Adipocyte (in vitro differentiated cells): ENCODE data around the gene WNT16.
A peak's percentile ranks its signal among the peaks of the same experiment; 100 is the strongest.

Experiments used
- DNase-seq: peaks from one replicate; pipeline ENCODE4 v3.0.0-alpha.2; 2015; ENCODE audit warnings: low read depth
- H3K27me3 ChIP-seq: replicated peaks from 2 replicates; pipeline ENCODE4 v1.7.0; 2013; ENCODE audit warnings: mild to moderate bottlenecking, low read length, moderate library complexity; ENCODE audit not compliant: control insufficient read depth, insufficient read depth
- H3K36me3 ChIP-seq: 2 replicates; pipeline ENCODE4 v1.7.0; 2013; ENCODE audit warnings: low read length, mild to moderate bottlenecking, moderate library complexity; ENCODE audit not compliant: control insufficient read depth, insufficient read depth, severe bottlenecking
- H3K4me1 ChIP-seq: 2 replicates; pipeline ENCODE4 v1.7.0; 2013; ENCODE audit warnings: mild to moderate bottlenecking, low read length, moderate library complexity; ENCODE audit not compliant: control insufficient read depth, insufficient read depth
- H3K4me3 ChIP-seq: 2 replicates; pipeline ENCODE4 v1.7.0; 2013; ENCODE audit warnings: mild to moderate bottlenecking, low read length, moderate library complexity
- H3K9ac ChIP-seq: 2 replicates; pipeline ENCODE4 v1.7.0; 2013; ENCODE audit warnings: mild to moderate bottlenecking, low read length, moderate library complexity
- H3K9me3 ChIP-seq: 2 replicates; pipeline ENCODE4 v1.7.0; 2013; ENCODE audit warnings: mild to moderate bottlenecking, low read length, moderate library complexity; ENCODE audit not compliant: control insufficient read depth

WNT16 gene

DNA sequence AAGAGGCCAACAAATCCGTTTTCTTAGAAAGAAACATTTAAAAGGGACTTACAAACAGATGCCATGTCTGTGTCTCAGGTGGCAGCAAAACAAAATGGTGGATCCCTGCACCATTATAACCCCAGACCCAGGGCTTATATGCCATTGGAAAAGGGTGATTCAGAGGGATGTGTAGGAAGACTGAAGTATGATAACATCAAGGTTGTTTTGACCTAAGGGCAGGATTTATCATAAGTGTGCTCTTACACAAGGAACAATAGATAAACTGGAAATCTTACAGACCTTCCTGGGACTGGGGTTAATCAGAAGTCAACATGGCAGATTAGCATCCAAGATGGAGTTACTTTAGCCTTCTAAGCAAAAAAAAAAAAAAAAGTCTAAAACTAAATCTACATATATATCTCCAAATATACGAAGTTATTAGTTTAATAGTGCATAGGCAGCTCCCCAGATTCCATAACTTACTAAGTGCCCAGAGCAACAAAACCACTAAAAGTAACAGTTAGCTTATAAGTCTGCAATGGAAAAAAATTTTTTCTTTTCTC, 34.3 kb upstream of the WNT16 start:
- no peaks in the 10 kb centered on the region for H3K4me1 ChIP-seq
- H3K9ac ChIP-seq, result no peak overlapping the region
- peaks cover 13% of the 10 kb centered on the region for H3K36me3 ChIP-seq
- no peak for DNase-seq
- H3K4me3 ChIP-seq, result no peak overlapping the region
- no peaks in the 10 kb centered on the region for H3K9me3 ChIP-seq
- H3K27me3 ChIP-seq, result no peaks in the 10 kb centered on the region

DNA sequence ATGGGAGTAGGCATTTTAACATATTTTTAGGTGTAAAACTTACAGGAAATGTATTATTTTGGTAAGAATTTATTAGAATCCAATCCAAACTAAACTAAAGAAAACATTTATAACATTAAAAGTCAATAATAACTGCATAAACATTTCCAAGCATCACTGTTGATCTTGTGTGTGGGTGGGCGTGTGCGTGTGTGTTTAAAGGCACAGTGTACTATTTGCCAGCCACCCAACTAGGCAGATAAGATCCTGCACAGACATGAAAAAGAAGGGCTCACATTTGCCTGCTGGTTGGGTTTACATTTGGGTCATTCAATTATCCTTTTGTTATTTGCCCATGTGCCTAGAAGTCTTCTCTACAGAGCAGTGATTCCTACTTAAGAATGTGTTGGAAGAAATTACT, 31.0 kb upstream of the WNT16 start:
- Histone ChIP-seq H3K4me3 (no peak overlapping the region), H3K4me1 (no peaks in the 10 kb centered on the region), H3K36me3 (peaks cover 13% of the 10 kb centered on the region), H3K9ac (peak overlapping the region; percentile 24), H3K27me3 (no peaks in the 10 kb centered on the region), H3K9me3 (no peaks in the 10 kb centered on the region)
- no peak for DNase-seq

DNA sequence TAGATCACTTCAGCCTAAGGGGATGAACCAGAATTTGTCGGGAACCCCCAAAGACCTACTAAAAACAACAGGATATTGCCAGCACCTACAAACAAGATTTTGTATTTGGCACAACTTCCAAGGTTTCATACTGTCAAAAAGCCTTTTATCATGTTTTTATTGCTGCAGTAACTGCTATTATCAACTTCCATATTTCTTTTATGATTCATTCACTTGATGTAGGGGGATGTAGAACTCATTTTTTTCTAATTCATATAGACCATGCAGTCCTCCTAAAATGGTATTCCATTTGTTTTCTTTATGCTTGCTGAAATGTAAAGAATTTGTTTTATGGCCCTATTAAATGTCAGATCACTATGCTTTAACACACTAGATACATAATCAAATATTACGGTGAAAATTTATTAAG, 30.0 kb upstream of the WNT16 start:
- H3K9me3 ChIP-seq, result no peaks in the 10 kb centered on the region
- H3K27me3 ChIP-seq, result no peaks in the 10 kb centered on the region
- peaks cover 13% of the 10 kb centered on the region for H3K36me3 ChIP-seq
- no peak for DNase-seq
- no peak overlapping the region for H3K9ac ChIP-seq
- no peaks in the 10 kb centered on the region for H3K4me1 ChIP-seq
- no peak overlapping the region for H3K4me3 ChIP-seq

DNA sequence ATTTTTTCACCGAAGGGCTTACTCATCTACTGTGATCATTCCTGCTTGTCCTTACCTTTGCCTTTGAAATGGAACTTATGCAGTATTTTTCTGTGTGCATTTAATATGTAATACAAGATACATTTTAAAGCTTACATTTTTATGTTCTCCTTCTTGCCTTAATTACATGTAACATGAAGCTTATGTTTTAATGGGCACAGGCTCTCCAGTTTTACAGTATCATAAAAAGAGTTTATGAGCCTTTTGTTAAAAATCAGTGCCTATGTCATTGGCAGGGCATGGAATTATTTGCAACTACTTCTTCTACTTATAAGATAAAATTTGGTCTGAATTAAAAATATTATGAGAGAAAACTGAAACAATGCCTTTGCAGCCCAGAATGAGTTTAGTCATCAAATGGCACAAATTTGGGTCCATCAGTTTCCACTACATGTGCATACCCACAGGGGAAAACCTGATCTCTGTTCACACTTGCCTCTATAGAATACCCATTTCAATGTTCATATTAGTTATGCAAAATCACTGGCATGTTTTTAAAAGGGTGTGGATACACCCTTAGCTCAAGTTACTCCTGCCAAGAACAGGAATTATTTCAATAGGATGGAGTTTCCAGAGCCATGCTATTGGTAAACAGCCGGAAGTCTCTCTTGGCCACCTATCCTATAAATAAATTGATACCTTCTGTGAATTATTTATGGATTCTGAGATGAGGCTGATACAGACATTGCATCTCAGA, 27.9 kb upstream of the WNT16 start:
- Histone ChIP-seq H3K4me1 (peaks cover 15% of the 10 kb centered on the region), H3K27me3 (no peaks in the 10 kb centered on the region), H3K9me3 (no peaks in the 10 kb centered on the region), H3K36me3 (peaks cover 7% of the 10 kb centered on the region), H3K4me3 (no peak overlapping the region), H3K9ac (no peak overlapping the region)
- DNase-seq, result peak; percentile 27

DNA sequence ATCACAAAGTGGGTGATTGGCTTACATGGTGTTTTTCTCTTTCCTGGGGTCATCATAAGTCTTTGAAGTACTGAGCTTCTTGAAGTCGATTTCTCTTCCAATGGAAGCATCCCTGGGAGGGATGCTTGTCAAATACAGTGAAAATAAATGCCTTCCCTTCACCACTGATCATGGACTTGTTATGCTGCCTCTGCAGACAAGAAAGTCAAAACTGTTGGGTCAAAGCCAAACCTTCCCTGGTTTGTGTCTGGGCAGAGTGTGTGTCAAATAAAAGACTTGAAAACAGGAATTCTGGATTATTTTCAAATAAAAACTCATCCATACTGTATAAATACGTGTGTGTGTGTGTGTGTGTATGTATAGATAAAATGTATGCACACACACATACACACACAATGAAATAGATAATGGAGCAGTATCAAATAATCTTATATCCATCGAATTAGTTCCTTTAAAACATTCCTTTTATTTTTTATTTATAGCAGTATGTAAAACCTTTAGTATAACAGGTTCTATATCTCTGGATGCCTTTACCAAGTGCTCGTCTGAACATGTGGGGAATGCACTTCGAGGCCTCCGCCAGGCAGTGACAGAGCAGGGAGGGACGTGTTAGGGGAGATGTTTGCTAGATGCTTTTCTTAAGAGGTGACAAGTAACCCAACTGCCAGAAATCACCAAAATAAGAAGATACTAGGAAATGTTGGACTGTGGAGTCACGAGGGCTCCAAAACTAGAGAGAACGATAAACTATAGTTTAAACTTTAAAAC, 27.2 kb upstream of the WNT16 start:
- peaks cover 22% of the 10 kb centered on the region for H3K4me1 ChIP-seq
- no peaks in the 10 kb centered on the region for H3K9me3 ChIP-seq
- H3K9ac ChIP-seq, result no peak overlapping the region
- peak; percentile 42 for DNase-seq
- H3K4me3 ChIP-seq, result no peak overlapping the region
- H3K27me3 ChIP-seq, result no peaks in the 10 kb centered on the region
- H3K36me3 ChIP-seq, result no peaks in the 10 kb centered on the region

DNA sequence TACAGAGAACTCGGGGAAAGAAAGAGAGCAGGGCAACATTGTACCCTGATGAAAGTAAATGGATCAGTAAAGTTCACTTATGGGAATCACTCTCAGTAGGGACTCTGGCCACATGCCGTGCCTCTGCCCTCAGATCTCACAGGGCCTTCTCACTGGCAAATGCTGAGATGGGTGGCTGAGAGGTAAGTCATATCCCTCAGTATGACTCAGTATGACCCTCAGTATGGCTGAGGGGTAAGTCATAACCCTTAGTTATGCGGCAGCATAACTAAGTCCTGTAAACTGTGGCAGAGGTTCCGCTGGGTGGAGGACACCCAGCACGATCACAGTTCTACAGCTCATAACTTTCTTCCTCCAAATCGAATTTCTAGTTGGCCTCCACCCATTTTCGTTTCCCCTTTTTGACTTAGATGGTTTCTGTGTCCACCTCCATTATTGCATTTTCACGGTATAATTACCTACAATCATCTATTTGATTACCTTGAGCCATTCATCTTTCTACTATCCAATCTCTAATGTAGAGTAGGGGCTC, 26.5 kb upstream of the WNT16 start:
- Histone ChIP-seq H3K4me3 (no peak overlapping the region), H3K9me3 (no peaks in the 10 kb centered on the region), H3K4me1 (peaks cover 26% of the 10 kb centered on the region), H3K9ac (no peak overlapping the region), H3K36me3 (no peaks in the 10 kb centered on the region), H3K27me3 (no peaks in the 10 kb centered on the region)
- DNase-seq, result no peak

DNA sequence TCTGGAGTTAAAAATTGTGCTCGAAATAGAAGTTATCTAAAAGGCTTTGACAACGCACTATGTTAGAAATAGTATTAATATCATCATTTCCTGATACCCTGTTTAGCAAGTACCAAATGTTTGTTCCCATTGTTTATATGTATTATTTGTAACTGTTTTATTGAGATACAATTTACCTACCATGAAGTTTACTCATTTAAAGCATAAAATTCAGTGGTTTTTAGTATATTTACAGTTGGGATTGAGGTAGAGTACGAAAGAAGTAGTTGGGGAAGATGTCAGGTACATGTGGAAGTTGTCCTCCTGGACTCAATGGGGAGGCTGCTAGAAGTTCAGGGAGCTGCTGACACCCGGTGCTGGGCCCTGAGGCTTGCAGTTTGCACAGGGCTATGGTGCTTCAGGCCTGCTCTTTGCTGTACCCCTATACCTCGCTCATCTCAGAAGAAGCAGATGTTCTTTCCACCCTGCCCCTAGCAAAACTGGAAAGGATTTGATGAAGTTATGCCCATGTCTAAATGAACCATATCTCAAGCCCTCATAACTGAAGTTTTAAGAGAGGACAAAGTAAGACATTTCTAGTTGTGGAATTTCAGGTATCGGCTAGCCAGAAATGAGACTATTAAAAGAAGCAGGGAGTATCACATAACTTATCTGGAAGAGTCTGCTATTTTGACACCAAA, 25.2 kb upstream of the WNT16 start:
- DNase-seq, result no peak
- Histone ChIP-seq H3K36me3 (no peaks in the 10 kb centered on the region), H3K9ac (no peak overlapping the region), H3K9me3 (no peaks in the 10 kb centered on the region), H3K4me1 (peaks cover 26% of the 10 kb centered on the region), H3K27me3 (no peaks in the 10 kb centered on the region), H3K4me3 (no peak overlapping the region)

DNA sequence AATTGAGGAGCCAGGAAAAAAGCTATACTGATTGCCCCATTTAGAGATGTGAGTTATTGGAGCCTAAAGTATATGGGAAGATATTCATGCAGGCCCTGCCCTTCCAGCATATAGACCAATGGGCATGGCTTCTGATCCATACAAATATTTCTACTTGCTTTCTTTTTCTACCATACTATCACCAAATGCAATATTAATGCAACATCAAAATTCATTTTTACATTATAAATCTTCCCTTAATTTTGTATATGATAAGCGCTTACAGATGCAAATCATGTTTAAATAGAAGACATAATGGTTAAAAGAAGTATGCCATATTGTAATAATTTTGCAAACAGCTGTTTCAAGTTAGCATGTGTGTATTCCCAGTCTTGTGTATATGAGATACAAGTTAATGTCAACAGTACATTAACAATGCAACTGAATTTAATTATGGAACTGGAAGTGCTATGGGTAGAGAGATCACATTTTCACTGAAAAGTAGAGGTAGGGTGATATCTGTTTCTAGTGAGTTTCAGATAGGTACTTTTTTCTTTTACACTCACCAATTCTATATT, 24.6 kb upstream of the WNT16 start:
- DNase-seq, result peak; percentile 42
- Histone ChIP-seq H3K4me1 (peaks cover 26% of the 10 kb centered on the region), H3K4me3 (no peak overlapping the region), H3K9ac (no peak overlapping the region), H3K9me3 (no peaks in the 10 kb centered on the region), H3K36me3 (no peaks in the 10 kb centered on the region), H3K27me3 (no peaks in the 10 kb centered on the region)

DNA sequence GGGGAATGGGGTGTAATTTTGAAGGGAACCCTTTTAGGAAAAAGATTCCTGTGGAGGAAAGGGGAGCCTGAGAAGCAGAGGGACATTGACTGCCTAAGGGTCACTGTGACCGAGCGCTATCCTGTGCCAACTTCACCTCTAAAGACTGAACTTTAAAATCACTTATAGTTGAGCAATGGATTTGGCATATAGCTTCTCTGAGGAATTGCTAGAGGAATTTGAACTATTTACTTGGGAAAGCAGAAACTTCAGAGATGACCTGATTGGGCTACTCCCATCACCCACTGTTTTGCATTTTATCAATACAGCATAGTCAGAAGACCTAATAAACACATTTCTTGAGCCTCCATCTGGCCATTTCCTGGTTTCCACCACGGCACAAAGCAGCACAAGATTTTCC, 23.7 kb upstream of the WNT16 start:
- peaks cover 3% of the 10 kb centered on the region for H3K9me3 ChIP-seq
- DNase-seq, result peak; percentile 55
- peak overlapping the region; percentile 33 for H3K9ac ChIP-seq
- H3K27me3 ChIP-seq, result no peaks in the 10 kb centered on the region
- peaks cover 26% of the 10 kb centered on the region for H3K4me1 ChIP-seq
- H3K36me3 ChIP-seq, result no peaks in the 10 kb centered on the region
- peak overlapping the region; percentile 48 for H3K4me3 ChIP-seq

DNA sequence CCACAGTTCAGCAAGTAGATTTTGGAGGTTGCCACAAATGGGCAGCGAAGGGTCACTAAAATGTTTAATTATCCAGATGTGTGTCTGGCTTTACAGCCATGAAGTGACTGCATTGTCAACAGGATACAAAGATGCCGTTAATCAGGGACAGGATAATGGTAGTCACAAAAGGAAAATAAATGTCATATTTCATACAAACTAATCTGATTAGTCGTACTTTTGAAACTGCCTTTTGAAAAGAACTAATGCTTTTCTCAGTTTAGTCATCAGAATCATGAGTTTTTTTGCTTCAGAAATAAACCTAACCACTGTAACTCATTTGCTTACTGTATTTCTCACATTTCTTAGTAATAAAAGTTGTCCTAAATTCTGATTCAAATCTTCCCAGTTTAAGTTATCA, 22.2 kb upstream of the WNT16 start:
- Histone ChIP-seq H3K4me3 (no peak overlapping the region), H3K9ac (no peak overlapping the region), H3K27me3 (no peaks in the 10 kb centered on the region), H3K9me3 (peaks cover 3% of the 10 kb centered on the region), H3K36me3 (no peaks in the 10 kb centered on the region), H3K4me1 (peaks cover 26% of the 10 kb centered on the region)
- no peak for DNase-seq
